PC-3 (cell line): Measurements from ENCODE around the gene NFKB2. TPM values are rescaled to one million over a fixed set of nuclear protein-coding genes. Genes with fewer than 3 reads are reported as not detected.

Experiments
- ATAC-seq: fragments of 200-7000 bp; cut with Tn5 transposase; 2 replicates; pipeline ENCODE4 v1.9.1; 2020; ENCODE audit warnings: mild to moderate bottlenecking, moderate library complexity
- BruUV-seq: library from RNA; stranded (reverse); fragments of 400-500 nt; replicated peaks from 2 replicates; lab custom pipeline; 2021; lab: Mats Ljungman, UMichigan
- CTCF ChIA-PET: fragments of 300-600 bp; sonication (Branson Sonifier 250); formaldehyde crosslinking; loops from one replicate; lab custom pipeline; 2022; ENCODE audit warnings: antibody characterized with exemption; lab: Charles Lee
- POLR2A ChIA-PET: fragments of 300-600 bp; sonication (Branson Sonifier 250); formaldehyde crosslinking; loops from one replicate; lab custom pipeline; 2022; ENCODE audit warnings: antibody characterized with exemption; ENCODE audit not compliant: unreplicated experiment; lab: Charles Lee
- DNase-seq: peaks from one replicate; pipeline ENCODE4 v3.0.0-alpha.2; 2015
- H2AFZ ChIP-seq: fragments of 300-600 bp; sonication (generic); 2 replicates; pipeline ENCODE4 v1.6.0; 2016; ENCODE audit warnings: antibody characterized with exemption, low read length
- H3F3A ChIP-seq: fragments of 300-600 bp; sonication (generic); one replicate; pipeline ENCODE4 v1.6.0; 2017; ENCODE audit warnings: antibody characterized with exemption, low read length, control low read depth, mild to moderate bottlenecking; ENCODE audit not compliant: unreplicated experiment
- H3K27ac ChIP-seq: fragments of 300-600 bp; sonication (generic); 2 replicates; pipeline ENCODE4 v1.5.1; 2016; ENCODE audit warnings: mild to moderate bottlenecking, low read length
- H3K27me3 ChIP-seq: fragments of 300-600 bp; sonication (generic); 2 replicates; pipeline ENCODE4 v1.6.1; 2016; ENCODE audit warnings: low read length, mixed read lengths
- H3K36me3 ChIP-seq: fragments of 300-600 bp; sonication (generic); 2 replicates; pipeline ENCODE4 v1.6.1; 2016; ENCODE audit warnings: low read depth, mixed run types, low read length, mixed read lengths
- H3K4me1 ChIP-seq: fragments of 300-600 bp; sonication (generic); 2 replicates; pipeline ENCODE4 v1.5.1; 2016; ENCODE audit warnings: low read length; ENCODE audit not compliant: insufficient read depth
- H3K4me2 ChIP-seq: fragments of 300-600 bp; sonication (generic); 2 replicates; pipeline ENCODE4 v1.6.0; 2016; ENCODE audit warnings: low read length
- H3K4me3 ChIP-seq: fragments of 300-600 bp; sonication (generic); 2 replicates; pipeline ENCODE4 v1.5.1; 2016; ENCODE audit warnings: mild to moderate bottlenecking, low read length, mixed read lengths
- H3K79me2 ChIP-seq: fragments of 300-600 bp; sonication (generic); 2 replicates; pipeline ENCODE4 v1.6.1; 2017; ENCODE audit warnings: low read length, mixed read lengths
- H3K9ac ChIP-seq: fragments of 300-600 bp; sonication (generic); 2 replicates; pipeline ENCODE4 v1.6.0; 2016; ENCODE audit warnings: mild to moderate bottlenecking, low read length
- H3K9me2 ChIP-seq: fragments of 300-600 bp; sonication (generic); replicated peaks from 2 replicates; pipeline ENCODE4 v1.6.1; 2016; ENCODE audit warnings: mixed run types, low read length, mixed read lengths
- H3K9me3 ChIP-seq: fragments of 300-600 bp; sonication (generic); 2 replicates; pipeline ENCODE4 v1.6.1; 2016; ENCODE audit warnings: low read length, mixed read lengths
- H4K20me1 ChIP-seq: fragments of 300-600 bp; sonication (generic); 2 replicates; pipeline ENCODE4 v1.6.1; 2016; ENCODE audit warnings: low read length, mixed read lengths
- EZH2 ChIP-seq: fragments of 300-600 bp; sonication (generic); IDR thresholded peaks from one replicate; pipeline ENCODE4 v1.6.1; 2017; ENCODE audit warnings: antibody characterized with exemption, mild to moderate bottlenecking, low read length; ENCODE audit not compliant: unreplicated experiment
- EZH2phosphoT487 ChIP-seq: fragments of 300-600 bp; sonication (generic); IDR thresholded peaks from 2 replicates; pipeline ENCODE4 v1.6.1; 2018; ENCODE audit warnings: mild to moderate bottlenecking, antibody characterized with exemption, low read length, borderline replicate concordance
- intact Hi-C: fragments of 100-400 bp; cut with micrococcal nuclease; formaldehyde crosslinking; loops from 2 replicates; pipeline ENCODE4 v1.9.0; 2023
- total RNA-seq: library from RNA; depleted of rRNA; stranded (reverse); fragments of >200 nt; gene quantifications from 2 replicates; pipeline ENCODE4 v1.2.3, GENCODE V29; 2014
- TF ChIP-seq, protein P1 (sequence below): fragments of 300-600 bp; sonication (generic); conservative IDR thresholded peaks from 2 replicates; pipeline ENCODE4 v1.5.1; 2017; ENCODE audit warnings: antibody characterized with exemption, low read depth, mild to moderate bottlenecking, low read length

Gene NFKB2
- total RNA-seq, 1 experiment from 2014 or later: 45.0 TPM

DNA sequence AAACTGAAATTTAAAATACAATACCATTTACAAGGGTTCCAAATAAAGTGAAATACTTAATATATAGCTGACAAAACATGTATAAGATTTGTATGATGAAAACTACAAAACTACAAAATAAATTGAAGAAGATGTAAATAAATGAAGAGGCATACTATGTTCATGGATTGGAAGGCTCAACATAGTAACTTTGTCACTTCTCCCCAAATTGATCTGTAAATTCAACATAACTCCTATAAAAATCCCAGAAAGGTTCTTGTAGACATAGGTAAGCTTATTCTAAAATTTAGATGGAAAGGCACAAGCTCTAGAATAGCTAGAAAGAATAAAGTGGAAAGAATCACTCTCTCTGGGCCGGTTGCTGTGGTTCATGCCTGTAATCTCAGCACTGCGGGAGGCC is 24.2 kb upstream of the NFKB2 start:
- Histone ChIP-seq H4K20me1 (no peaks in the 10 kb centered on the region), H3K27ac (no peak overlapping the region), H2AFZ (no peak overlapping the region), H3K36me3 (peaks cover 43% of the 10 kb centered on the region), H3F3A (no peaks in the 10 kb centered on the region), H3K9ac (no peak overlapping the region), H3K79me2 (no peaks in the 10 kb centered on the region), H3K4me2 (no peak overlapping the region), H3K9me3 (peaks cover 8% of the 10 kb centered on the region; the same call in 1 of the 2 replicates), H3K4me1 (no peaks in the 10 kb centered on the region), H3K9me2 (no peaks in the 10 kb centered on the region), H3K27me3 (no peaks in the 10 kb centered on the region), H3K4me3 (no peak overlapping the region; the same call in 1 of the 2 replicates)
- CTCF ChIA-PET: no interaction called here
- TF ChIP-seq, protein P1, sequence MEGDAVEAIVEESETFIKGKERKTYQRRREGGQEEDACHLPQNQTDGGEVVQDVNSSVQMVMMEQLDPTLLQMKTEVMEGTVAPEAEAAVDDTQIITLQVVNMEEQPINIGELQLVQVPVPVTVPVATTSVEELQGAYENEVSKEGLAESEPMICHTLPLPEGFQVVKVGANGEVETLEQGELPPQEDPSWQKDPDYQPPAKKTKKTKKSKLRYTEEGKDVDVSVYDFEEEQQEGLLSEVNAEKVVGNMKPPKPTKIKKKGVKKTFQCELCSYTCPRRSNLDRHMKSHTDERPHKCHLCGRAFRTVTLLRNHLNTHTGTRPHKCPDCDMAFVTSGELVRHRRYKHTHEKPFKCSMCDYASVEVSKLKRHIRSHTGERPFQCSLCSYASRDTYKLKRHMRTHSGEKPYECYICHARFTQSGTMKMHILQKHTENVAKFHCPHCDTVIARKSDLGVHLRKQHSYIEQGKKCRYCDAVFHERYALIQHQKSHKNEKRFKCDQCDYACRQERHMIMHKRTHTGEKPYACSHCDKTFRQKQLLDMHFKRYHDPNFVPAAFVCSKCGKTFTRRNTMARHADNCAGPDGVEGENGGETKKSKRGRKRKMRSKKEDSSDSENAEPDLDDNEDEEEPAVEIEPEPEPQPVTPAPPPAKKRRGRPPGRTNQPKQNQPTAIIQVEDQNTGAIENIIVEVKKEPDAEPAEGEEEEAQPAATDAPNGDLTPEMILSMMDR: no peak
- no peak for TF ChIP-seq EZH2phosphoT487
- no peak for TF ChIP-seq EZH2
- POLR2A ChIA-PET: no interaction called here
- ATAC-seq: no peak
- no TSS peak for BruUV-seq
- intact Hi-C loops: no loop called here
- no peak for DNase-seq

DNA sequence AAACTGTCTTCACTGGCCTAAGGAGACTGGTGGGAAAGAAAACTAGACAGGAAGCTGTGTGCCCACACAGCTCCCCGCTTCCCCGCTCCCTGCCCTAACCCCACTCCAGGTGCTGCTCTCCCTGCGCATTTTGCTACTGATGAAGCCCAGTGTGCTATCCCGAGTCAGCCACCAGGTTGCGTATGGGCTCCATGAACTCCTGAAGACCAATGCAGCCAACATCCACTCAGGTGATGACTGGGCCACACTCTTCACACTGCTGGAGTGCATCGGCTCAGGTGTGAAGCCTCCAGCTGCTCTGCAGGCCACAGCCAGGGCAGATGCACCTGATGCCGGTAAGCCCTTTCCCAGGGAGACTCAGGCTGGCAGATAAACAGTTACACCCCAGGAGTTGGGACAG is 20.3 kb upstream of the NFKB2 start:
- no peak overlapping the region for H3K9ac ChIP-seq
- no peak overlapping the region for H3K4me3 ChIP-seq
- intact Hi-C loops: no loop called here
- POLR2A ChIA-PET: no interaction called here
- no peaks in the 10 kb centered on the region for H3K9me2 ChIP-seq
- TF ChIP-seq, protein P1: peak; percentile 20; the same call in 1 of the 2 replicates
- TF ChIP-seq EZH2phosphoT487: no peak
- H3K9me3 ChIP-seq: peaks cover 8% of the 10 kb centered on the region; the same call in 1 of the 2 replicates
- BruUV-seq: no TSS peak
- no peaks in the 10 kb centered on the region for H3K27me3 ChIP-seq
- H4K20me1 ChIP-seq: no peaks in the 10 kb centered on the region
- no peak overlapping the region for H3K27ac ChIP-seq
- peaks cover 14% of the 10 kb centered on the region for H3K36me3 ChIP-seq
- H3F3A ChIP-seq: no peaks in the 10 kb centered on the region
- no peak for ATAC-seq
- H2AFZ ChIP-seq: no peak overlapping the region
- no peak for DNase-seq
- CTCF ChIA-PET: no interaction called here
- no peaks in the 10 kb centered on the region for H3K79me2 ChIP-seq
- H3K4me2 ChIP-seq: no peak overlapping the region
- no peaks in the 10 kb centered on the region for H3K4me1 ChIP-seq

DNA sequence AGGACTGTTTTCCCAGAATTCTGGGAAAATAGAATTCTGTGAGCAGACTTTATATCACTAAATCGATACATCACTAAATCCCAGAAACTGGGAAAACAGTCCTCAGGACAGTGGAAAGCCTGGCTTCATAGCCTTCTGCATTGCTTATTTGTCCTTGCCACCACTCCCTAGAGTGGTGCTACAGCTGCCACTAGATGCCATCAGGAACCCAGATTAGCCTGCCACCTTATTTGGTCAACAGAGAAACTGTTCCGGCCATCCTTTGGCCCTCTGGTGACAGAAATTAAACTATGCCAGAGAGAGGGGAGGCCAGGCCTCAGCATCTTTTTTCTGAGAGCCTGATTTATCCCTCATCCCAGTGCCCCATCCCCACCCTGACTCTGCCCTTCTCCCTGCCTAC is 19.6 kb upstream of the NFKB2 start:
- Histone ChIP-seq H3K36me3 (peaks cover 10% of the 10 kb centered on the region), H3K9me3 (peaks cover 5% of the 10 kb centered on the region; the same call in 1 of the 2 replicates), H3K79me2 (no peaks in the 10 kb centered on the region), H3K9ac (no peak overlapping the region), H3F3A (no peaks in the 10 kb centered on the region), H2AFZ (no peak overlapping the region), H3K4me3 (no peak overlapping the region), H3K4me2 (no peak overlapping the region), H3K27ac (no peak overlapping the region), H3K4me1 (no peaks in the 10 kb centered on the region), H3K9me2 (no peaks in the 10 kb centered on the region), H4K20me1 (no peaks in the 10 kb centered on the region), H3K27me3 (no peaks in the 10 kb centered on the region)
- BruUV-seq: no TSS peak
- TF ChIP-seq EZH2phosphoT487: no peak
- TF ChIP-seq EZH2: no peak
- CTCF ChIA-PET: no interaction called here
- intact Hi-C loops: no loop called here
- POLR2A ChIA-PET: no interaction called here
- no peak for ATAC-seq
- DNase-seq: no peak
